GM21423 (cell line): ENCODE results near the gene EHD1.

Experiments
- ATAC-seq: cut with Tn5 transposase; IDR thresholded peaks from one replicate; pipeline ENCODE4 v1.9.1; 2021; ENCODE audit warnings: mild to moderate bottlenecking, moderate library complexity; ENCODE audit not compliant: unreplicated experiment

EHD1 gene

DNA sequence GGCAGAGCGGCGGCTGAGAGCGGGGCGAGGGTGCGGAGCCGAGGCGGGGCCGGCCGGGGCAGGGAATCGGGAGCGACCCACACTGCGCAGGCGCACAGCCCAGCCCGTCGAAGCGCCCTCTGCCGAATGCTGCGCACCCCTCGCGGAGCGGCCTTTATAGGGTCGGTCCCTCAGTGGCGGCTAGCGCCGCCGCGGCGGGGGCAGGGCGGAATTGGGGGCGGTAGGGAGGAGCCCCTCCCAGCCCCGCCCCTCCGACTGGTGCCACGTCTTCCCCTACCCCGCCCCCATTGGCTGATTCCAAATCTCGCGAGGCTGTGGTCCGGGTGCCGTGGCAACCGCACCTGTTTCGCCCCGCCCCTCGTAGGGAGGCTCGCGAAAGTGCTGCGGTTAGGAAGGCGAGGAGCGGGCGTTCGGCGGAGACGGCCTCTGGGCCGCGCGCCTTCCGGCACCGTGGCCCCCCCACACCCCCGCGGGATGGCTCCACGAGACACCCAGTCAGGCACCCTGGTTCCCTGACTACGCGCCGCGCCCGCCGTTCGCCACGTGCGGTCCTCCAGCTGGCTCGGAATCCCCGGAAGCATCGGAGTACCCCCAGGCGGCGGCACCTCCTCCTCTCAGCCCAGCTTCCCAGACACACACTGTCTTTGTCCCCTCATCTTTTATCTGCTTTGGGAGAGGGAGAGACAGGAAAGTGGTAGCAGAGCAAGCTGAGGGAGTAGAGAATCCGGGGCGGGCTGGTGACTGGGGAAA lies at the start of gene EHD1:
Gene EHD1, minus strand, starts transcription at position 128 of the 750 bp plus-strand sequence. CDS start 157 bp downstream, outside the sequence.
- peak; percentile 69 for ATAC-seq

DNA sequence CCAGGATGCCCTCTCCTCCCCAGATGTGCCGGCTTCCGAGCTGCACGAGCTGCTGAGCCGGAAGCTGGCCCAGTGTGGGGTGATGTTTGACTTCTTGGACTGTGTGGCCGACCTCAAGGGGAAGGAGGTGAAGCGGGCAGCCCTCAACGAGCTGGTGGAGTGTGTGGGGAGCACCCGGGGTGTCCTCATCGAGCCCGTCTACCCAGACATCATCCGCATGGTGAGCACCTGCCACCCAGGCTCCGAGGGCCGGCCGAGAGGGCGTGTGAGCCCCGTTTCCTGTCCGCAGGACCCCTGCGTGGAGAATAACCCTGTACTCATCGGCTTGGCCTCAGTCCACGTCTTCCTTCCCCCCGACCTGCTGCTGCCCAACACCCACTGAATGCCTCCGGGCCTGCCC lies 48.3 kb upstream of the EHD1 start:
- ATAC-seq = no peak

DNA sequence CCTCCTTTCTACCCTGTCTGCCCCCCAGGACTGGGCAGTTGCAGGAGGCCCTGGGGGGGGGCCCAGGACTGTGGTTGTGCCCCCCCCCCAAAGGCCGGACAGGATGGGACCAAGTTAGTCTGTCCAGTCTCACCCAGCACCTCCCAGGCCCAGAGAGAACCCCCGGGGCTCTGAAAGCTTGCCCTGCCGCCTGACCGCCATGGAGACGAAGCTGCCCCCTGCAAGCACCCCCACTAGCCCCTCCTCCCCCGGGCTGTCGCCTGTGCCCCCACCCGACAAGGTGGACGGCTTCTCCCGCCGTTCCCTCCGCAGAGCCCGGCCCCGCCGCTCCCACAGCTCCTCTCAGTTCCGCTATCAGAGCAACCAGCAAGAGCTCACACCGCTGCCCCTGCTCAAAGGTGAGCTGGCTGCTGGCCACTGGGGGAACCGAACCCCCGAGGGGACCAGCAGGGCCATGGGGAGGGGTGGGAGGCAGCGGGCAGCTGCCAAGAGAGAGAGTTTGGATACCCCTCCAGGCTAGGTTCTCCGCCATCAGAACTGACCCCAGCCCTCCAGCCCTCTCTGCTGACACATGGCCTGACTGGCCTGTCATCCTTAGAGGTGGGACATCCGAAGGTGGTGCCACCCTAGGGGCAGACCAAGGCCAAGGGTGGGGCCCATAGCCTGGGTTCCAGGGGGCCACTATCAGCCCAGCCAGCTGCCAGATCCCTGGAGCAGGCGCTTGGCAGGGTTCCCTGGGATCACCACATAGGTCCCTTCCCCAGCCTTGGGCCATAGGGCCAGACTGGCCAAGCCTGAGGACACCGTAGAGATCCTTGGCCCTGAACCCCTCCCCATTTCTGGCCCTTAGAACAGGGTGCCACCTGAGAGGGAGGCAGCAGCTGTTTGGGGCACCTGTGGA lies 47.4 kb upstream of the EHD1 start:
- no peak for ATAC-seq

DNA sequence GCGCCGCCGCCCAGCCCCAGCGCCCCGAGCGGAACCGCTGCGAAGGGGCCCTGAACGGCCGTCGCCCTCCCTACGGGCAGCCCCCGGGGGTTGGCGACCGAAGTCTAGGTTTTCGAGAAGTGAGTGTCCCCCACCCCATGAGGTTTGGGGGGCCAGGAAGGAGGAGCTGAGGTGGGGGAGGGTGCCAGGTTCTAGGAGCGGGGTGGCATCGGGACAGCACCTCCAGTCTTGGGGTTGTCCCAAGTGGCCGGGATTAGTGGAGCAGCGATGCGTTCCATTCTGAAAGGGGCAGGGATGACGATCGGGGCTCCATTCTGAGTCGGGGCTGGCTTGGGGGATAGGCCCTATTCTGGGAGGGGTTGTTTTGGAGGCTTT lies 46.5 kb upstream of the EHD1 start:
- ATAC-seq = no peak

DNA sequence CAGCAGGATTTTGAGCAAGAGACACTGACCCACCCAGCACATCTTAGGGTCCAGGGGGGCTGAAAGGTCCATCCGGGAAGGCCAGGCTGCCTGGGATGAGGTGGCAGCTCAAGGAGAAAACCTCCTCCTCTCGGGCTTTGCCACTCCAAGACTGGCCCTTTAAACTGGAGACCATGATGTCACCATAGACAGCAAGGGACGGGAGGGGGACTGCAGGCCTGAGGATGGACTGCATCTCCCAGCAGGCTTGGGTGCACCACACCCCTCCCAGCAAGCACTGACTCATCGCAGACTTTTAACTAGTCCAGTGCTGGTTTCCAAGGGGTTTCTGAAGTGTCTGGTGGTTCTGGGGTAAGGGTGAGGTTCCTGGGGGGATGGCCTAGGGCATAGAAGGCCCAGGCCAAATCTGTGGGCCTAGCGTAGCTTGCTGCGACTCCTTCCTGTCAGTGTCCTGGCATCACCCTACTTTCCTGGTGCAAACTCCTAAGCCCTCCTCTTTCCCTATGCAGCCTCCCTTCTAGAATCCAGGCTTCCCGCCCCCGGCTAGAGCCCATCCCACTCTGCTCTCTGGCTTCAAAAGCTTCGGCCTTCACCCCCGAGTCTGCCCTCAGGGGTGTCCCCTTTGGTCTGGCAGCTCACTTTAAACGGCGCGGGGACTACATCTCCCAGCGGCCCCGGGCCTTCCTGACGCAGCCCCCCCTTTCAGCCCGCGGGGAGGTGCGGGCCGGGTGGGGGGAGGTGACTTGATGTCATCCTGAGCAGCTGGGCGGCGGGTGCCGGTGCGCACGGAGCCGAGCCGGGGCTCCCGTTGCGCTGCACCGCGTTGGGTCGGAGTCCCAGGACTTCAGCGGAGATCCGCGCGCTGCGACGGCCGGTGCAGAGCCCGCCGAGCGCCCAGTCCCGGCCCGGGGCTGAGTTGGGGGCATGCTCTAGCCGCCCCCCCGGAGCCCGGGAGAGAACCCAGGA lies 45.8 kb upstream of the EHD1 start, which contains the start of gene PPP2R5B:
Gene PPP2R5B, plus strand, starts transcription at position 746 of the 966 bp plus-strand sequence. CDS start 1,046 bp downstream, outside the sequence.
- peak; percentile 79 for ATAC-seq

DNA sequence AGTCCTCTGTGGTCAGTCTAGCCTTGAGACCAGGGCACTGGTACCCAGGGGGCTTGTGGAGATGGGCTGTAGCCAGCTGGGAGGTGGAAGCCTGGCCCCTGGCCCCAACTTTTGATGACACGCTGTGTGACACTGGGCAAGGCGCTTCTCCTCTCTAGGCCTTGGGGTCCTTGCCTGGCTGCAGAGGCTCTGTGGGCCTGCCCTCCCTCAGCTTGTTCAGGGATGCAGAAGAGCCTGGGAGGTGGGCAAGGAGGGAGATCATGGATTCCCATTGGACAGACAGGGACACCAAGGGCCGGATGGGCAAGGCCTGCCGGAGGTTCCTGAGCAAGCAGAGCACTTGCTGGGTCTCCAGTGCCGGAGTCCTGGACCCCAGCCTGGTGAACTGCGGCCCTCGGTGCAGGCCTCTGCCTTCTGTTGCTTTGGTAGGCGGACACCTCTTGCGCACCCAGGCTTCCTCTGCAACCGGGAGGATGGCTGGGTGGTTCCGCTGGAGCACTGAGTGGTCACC lies 44.8 kb upstream of the EHD1 start:
- ATAC-seq = no peak

DNA sequence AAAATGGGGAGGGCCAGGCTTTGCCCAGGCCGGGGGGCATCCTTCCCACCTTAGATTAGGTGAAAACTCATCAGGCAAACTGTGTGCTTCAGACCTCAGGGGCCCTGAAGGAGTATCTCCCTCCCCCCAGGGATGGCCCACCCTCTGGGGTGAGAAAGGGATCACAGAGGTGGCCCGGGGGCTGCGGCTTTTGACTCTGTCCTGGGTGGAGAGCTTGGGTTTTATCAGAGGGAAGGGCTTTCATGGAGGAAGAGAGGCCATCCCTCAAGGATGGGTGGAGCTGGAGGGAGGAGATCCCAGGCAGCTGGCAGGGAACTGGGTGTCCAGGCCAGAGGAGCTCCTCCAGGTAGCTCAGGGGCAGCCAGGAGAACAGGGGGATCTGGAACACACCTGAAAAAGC lies 43.0 kb upstream of the EHD1 start:
- no peak for ATAC-seq

DNA sequence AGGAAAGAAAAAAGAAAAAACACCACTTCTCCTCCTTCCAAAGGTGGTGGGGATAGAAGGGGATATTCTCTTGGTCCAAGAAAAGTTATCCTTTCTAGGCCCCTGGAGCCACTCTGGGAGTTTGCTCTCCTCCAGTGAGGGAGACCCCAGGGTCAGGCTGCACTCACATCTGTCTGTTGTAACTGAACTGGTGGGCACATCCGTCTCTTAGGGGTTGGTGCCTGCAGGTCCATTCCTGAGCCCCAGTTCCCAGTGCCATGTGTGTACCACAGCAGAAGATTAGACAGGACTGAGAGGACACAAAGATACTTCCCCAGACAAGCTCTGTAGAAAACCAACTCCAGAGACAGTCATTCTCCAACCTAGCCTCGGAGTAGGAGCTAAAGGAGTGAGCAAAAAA lies 41.7 kb upstream of the EHD1 start:
- ATAC-seq = no peak

DNA sequence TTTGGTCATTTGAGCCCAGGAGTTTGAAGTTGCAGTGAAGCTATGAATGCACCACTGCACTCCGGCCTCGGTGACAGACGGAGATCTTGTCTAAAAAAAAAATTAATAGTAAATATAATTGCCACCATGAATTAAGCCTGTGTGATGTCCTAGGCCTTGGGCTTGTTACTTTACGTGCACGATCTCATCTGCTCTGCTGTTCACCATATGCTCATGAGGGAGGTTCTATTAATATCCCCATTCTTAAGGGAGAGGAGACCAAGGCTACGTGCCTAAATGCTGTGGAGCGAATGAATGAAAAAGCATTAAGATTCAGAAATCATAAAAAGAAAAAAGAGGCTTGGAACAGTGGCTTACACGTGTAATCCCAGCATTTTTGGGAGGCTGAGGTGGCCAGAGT lies 41.2 kb upstream of the EHD1 start:
- no peak for ATAC-seq

DNA sequence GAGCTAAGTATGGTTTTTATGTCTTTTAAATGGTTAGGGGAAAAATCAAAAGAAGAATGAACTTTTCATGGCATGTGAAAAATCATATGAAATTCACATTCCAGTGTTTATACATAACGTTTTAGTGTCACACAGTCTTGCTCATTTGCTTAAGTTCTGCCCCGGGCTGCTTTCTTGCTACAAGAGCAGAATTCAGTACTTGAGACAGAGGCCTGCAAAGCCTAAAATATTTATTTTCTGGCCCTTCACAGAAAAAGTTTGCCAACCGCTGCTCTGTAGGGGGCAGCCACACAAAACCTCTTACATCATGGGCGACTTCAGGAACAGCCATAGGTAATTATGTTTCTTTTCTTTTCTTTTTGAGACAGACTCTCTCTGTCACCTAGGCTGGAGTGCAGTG lies 39.6 kb upstream of the EHD1 start:
- no peak for ATAC-seq

DNA sequence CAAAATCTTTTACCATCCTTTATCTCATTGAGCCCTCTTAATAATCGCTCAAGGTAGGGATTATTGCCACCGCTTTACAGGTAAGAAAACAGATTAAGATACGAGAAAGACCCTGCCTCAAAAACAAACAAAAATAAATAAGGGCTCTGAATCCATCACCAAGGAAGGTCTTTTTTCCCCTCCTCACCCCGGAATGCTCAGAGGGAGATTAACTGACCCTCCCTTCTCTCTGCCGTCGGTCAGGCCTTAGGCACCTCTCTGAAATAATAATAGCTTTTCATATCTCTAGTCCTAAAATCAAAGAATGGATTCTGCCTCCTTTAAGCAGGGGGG lies 39.2 kb upstream of the EHD1 start:
- no peak for ATAC-seq

DNA sequence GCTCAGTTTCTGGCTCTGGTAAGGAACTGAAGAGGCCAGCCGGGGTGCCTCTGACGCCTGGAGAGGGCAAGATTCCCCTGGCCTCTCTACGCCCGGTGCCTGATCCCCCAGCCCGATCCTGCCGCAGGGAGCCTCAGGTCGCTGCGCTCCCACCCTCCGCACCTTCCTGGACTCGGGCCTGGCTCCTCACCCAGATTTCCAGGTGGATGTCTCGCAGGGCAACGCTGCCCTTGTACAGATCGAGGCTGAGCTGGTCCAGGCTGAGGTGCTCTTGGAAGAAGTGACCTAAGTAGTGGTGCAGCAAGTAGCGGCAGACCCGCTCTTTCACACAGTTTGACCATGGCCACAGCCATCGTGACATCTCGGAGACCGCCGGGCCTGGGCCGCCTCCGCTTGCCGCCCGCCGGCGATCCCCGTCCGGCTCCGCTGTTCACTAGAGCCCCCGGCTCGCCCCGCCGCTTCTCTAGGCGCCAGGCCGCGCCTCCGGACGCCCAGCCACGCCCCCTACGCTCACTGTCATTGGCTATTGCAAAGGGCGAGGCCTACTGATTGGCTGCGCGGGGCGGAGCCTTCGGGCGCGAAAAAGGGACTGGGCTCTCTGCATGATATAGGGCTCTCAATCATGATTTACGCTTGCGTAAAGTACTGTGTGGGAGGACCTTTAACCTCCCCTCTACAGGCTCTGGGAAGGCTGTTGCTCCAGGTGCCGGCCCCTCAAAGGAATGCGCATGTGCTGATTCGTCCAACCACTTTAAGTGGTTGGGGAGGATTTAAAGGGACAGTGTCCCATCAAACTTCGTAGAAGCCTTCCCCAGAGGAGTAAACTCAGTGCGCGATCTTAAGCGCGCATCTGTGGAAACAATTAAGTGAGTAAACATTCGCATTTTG lies 38.6 kb upstream of the EHD1 start, which contains the start of gene ATG2A:
Gene ATG2A, minus strand, starts transcription at position 435 of the 888 bp plus-strand sequence. Its CDS starts 74 bp downstream, at position 361.
- ATAC-seq = peak; percentile 95

DNA sequence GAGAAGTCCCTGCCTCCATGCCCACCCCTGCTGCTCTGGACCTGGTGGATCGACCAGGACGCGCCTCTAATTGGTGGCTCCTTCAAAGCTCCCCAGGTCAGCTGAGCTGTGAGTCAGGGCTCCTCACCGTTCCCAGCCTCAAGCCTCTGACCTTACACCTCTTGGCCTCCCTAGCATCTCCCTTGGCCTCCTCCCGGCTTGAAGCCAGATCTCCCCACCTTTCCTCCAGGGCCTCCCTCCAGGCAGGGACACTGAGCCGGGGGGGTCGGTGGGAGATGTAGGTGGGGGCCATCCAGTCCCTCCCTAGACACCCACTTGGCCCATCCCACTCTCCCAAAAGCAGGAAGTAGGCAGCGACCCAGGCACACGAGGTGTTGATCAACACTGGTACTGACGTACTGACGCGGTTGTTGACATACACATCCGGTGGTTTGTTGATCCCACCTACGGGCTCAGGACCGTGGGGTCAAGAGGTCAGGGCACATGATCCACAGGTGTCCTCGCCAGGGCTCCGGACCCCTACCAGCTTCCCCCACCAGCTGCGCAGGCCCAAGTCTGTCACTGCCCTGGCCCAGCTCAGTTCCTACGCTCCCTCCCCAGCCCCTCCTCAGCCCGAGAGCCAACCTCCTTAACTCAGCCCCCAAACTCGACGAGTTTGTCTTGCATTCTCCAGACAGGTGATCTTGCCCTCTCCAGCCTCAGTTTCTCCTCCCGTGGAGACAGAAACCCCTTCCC lies 37.8 kb upstream of the EHD1 start:
- no peak for ATAC-seq

DNA sequence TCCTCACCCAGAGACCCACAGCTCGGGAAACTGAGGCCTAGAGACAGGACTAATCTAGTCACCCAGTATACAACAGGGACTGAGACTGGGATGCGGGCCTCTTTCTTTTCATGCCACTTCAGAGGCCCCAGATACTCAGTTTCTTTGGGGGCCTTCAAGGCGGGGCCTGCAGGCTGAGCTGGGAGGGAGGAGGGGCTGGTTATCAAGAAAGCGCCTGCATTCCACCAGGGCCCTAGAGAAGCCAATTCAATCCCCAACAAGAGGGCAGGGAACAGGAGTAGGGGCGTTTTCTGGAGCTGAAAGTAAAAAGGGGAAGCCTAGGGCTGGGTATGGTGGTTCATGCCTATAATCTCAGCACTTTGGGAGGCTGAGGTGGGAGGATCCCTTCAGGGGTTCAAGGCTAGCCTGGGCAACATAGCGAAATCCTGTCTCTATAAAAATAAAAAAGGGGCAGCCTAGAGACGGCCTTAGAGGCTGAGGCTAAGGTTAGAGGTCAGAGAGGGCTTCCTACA lies 37.0 kb upstream of the EHD1 start:
- no peak for ATAC-seq

DNA sequence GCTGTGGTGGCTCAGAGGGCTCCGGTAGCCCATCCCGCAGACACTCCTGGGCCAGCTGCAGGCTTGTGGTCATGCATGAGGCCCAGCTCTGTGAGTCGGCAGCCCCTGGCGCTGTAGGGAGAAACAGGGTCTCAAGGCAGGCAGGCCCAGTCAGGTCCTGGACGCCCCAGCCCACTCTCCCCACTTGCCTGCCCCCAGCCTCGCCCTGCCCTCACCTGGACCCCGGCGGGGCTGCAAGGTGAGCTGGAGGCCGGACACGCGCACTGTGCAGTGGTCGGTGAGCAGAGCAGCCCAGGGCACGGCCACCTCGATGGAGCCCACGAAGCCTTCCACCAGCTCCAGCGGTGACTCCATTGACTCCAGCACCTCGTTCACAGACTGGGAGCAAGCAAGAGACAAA lies 35.7 kb upstream of the EHD1 start:
- ATAC-seq = no peak

DNA sequence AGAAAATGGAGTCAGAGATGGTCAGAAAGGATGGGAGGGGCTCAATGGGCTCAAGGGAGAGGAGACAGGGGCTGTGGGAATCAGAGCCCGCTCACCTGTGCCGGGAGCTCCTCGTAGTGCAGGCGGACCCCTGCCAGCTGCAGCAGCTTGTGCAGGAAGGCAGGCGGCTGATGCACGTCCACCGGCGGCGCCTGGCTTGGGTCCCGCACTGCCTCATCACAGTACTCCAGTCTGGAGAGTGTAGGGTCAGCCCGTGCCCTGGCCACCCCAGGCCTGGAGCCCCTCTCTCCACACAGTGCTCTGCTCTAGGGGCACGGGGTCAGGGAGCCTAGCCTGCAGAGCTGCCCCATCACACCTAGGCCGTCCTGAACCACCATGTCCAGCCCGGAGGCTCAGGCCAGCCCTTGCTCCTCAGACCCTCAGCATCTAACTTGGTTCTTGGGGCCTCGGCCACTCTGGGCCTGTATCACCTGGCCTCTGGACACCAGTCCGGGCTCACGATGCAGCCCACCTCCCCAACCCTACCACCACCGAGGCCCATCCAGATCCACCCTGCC lies 34.8 kb upstream of the EHD1 start:
- no peak for ATAC-seq

DNA sequence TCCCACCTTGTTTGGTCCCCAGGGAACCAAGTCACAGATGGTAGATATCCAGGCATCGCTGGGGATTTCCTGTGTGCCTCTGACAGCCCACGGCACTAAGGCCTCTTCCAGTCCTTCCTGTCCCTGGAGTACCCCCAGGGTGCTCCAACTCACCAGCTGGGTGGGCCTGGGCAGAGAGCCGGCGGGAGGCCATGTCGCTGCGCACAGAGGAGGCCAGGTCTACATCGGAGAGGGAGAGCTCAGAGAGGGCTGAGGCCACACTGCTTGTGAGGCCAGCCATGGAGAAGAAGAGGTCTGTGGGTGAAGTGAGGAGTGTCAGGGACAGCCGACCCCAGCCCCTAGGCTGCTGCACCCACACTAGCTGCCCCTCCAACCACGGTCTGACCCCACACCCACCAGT lies 33.3 kb upstream of the EHD1 start:
- ATAC-seq = no peak

DNA sequence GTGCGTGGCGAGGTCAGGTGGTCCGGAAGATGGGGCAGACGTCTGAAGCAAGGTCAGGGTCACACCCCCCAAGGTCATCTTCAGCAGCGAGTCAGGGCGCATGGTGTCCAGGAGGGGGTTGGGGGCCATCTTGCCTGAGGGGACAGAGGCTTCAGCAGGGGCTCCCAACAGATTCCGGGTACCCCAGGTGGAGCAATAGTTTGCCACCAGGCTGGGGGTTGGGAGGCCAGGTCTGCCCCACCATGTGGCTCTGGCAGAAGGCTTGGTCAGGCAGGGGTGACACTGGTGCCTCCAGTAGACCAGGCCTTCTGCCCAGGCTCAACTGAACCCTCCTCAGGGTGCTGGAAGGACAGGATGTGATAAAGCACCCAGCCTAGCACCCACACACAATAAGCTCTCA lies 32.7 kb upstream of the EHD1 start:
- no peak for ATAC-seq
